RPMI8226 (cell line): ENCODE results near the gene FSD2.
A peak's percentile ranks its signal among the peaks of the same experiment; 100 is the strongest.
"Not testable (repeated sequence)": the region's sequence is repeated elsewhere in the genome, so short reads cannot be mapped to it uniquely, and the experiment has no call there.

Source experiments
- DNase-seq: peaks from one replicate; pipeline ENCODE4 v3.0.0-alpha.2; 2015

FSD2 gene

DNA sequence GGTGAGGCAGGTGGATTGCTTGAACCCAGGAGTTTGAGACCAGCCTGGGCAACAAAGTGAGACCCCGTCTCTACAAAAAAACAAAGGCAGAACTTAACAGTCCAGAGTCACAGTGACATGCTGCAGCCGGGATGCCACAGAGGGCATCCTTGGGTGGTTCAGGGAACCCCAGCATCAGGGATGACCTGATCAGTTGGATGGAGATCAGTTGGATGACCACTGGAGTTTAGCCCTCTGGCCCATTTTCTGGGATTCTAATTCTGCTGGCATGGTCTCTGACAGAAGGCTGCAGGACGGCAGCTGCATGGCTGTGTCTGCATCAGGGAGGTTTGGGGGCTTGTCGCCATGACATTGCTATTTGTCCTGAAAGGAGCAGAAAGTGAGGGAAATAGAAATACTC lies 23.4 kb upstream of the FSD2 start:
- no peak for DNase-seq

DNA sequence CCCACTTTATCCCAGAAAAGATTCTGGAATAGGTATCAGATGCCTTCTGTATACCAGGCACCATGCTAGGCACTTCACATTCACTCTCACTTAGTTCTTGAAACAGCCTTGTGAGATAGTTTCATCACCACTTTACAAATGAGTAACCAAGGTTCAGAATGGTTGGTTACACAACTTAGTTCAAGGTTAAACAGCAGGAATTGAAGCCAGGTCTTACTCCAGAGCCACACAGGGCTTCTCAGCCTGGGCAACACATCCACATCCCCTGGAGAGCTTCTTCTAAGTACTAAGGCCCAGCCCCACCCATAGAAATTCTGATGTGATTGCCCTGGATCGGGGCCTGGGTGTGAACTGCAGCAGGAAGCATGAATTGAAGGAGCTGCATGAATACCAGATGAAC lies 22.2 kb upstream of the FSD2 start:
- DNase-seq, result no peak

DNA sequence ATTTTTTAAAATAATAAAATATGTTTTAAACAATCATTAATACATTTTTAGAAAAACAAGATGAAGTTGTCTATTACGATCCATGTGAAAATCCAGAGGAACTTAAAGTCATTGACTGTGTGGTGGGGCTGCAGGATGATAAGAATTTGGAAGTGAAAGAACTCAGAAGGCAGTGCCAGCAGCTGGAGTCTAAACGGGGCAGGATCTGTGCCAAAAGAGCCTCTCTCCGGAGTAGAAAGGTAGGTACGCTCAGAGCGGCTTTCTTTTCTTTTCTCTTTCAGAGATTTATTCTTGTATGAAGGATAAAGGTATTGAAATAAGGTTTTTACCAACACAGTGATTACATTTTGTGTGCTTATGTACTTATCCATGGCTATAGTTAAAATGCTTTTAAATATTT lies 17.2 kb upstream of the FSD2 start:
- no peak for DNase-seq

GRCh38 chr15:82821851-82822250 lies 16.0 kb upstream of the FSD2 start:
- not testable (repeated sequence) for DNase-seq

DNA sequence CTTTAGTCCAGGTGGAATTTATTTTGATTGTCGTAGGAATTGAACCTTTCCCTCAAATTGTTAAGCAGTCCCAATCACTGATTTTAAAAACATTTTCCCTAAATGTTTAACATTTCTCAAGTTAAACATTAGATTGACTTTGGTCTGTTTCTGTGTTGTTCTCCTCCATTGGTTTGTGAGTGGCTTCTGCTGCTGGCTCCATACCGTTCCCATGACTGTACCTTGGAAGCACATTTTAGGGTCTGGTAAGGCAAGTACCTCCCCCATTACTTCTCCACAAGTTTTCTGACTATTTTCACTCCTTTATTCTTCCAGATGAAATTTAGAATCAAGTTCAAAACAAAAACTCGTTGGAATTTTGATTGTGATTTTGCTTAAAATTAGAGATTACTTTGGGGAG lies 15.5 kb upstream of the FSD2 start:
- not testable (repeated sequence) for DNase-seq

- DNase-seq, result no peak
Measured at GRCh38 chr15:82820128-82820527, 14.3 kb upstream of the FSD2 start.

- DNase-seq, result no peak
Measured at GRCh38 chr15:82812994-82813393, 7.1 kb upstream of the FSD2 start.

DNA sequence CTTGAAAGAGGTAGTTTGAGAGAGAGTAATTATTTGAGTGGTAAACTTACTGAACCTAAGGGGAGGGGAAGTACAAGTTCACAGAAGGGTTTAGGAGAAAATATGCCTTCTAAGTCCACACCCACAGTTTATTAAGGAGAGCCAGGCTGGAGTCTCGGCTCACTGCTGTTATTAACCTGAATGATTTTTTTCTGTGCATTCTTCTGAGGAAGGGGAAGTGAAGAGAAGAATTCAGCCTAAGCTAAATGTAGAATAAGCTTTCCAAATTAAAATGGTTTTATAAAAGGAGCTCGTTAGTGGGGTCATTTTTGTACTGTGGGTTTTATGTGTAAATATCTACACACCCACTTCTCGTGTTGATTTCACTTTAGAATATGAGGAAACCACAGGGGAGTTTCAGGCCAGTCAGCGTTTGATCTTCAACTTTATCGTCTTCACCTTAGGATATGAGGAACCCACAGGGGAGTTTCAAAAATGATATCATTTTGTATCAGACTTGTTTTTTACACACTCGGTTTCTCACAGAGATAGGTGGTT lies 5.1 kb upstream of the FSD2 start:
- peak; percentile 48 for DNase-seq

- DNase-seq, result peak; percentile 52
Measured at GRCh38 chr15:82810061-82810889, 4.4 kb upstream of the FSD2 start.

DNA sequence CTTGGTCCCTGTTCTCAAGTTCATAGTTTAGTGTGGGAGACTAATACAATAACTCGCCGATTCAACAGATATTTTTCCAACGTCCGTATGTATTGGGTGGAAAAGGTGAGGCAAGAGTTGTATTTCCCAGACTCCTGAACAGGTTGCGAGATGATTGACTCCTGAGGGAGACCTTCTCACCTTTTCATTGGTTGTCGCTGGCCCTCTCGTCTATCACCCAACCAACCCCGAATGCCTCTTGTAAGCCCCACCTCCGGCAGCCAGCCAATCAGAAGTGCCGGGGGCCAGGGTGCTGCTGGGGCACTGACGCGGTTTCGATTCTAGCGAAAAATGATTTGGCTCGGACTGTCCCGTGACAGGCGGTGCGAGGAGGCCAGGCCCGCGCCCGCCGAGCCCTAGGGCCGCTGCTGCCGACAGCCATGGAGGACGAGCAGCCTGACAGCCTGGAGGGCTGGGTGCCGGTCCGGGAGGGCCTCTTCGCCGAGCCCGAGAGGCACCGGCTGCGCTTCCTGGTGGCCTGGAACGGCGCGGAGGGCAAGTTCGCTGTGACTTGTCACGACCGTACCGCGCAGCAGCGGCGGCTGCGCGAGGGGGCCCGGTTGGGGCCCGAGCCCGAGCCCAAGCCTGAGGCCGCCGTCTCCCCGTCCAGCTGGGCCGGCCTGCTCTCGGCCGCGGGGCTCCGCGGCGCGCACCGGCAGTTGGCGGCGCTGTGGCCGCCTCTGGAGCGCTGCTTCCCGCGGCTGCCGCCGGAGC lies 3.6 kb upstream of the FSD2 start, which contains the start of gene WHAMM:
WHAMM (plus strand) TSS at position 321 of the 753 bp plus-strand sequence; CDS start at position 420, 99 bp downstream.
- DNase-seq, result peak; percentile 95

- DNase-seq, result peak; percentile 3
Measured at GRCh38 chr15:82808634-82809041, 2.8 kb upstream of the FSD2 start.

DNA sequence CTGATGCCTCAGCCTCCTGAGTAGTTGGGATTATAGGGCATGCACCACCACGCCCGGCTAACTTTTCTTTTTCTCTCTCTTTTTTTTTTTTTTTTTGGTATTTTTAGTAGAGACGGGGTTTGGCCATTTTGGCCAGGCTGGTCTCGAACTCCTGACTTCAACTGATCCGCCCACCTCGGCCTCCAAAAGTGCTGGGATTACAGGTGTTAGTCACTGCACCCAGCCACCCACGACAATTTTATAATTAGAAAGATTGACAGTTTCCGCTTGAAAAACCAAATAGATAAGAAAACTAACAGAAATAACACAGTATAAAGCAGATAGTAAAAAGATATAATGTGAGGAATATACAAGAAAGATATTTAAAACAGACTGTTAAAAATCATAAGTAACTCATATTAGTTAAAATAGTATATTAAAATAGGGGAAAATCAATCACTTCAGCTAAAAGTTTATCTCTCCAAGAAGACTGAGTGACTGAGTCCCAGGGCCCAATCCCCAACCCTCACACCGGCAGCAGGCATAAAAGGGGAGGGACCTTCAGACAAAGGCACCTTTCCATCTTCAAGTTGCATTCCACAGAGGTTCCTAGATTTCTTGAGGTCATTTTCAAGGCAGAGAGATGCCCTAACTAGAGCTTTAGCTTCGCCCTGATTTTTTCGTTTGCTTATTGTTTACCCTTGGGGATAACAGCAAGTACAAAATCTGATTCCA lies 2.2 kb upstream of the FSD2 start:
- no peak for DNase-seq

DNA sequence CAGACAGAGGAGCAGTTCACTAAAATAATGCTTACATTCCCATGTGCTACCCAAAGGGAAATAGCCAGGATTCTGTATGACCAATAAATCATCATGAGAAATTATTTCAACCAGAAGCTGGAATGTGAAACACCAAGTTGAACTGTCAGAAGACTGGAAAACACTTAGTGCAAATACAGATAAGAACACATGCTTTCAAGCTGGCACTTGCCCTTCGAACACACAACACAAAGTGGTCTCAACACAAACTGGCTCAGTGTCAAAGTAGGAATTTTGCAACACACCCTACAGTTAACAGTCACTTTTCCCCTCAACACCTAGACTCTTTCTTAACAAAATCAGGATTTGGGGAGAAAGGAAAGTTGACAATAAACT lies 1.3 kb downstream of the FSD2 start:
- DNase-seq, result no peak

GRCh38 chr15:82803793-82804574 lies 1.9 kb downstream of the FSD2 start:
- DNase-seq, result no peak

GRCh38 chr15:82802497-82802896 lies 3.4 kb downstream of the FSD2 start:
- peak; percentile 8 for DNase-seq

- no peak for DNase-seq
Measured at GRCh38 chr15:82799183-82799841, 6.6 kb downstream of the FSD2 start.

DNA sequence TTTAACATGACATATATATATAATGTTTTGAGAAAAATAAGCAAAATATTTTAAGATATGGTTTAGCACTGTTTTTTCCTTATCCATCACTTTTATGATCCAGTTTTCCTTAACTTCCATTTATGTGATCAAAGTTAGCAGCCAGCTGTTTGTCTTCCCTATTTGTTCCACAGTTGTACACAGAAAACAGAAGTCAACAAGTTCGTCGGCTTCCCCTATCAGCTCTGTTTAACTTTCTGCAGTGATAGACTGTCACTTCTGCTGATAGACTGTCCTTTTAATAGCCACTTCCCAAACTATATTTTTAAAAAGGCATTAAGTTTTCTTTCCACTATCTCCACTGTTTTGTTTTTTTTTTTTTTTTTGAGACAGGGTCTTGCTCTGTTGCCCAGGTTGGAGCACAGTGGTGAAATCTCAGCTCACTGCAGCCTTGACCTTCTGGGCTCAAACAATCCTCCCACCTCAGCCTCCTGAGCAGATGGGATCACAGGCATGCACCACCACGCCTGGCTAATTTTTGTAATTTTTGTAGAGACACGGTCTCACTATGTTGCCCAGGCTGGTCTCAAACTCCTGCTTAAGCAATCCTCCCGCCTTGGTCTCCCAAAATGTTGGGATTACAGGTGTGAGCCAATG lies 7.2 kb downstream of the FSD2 start:
- DNase-seq, result no peak

DNA sequence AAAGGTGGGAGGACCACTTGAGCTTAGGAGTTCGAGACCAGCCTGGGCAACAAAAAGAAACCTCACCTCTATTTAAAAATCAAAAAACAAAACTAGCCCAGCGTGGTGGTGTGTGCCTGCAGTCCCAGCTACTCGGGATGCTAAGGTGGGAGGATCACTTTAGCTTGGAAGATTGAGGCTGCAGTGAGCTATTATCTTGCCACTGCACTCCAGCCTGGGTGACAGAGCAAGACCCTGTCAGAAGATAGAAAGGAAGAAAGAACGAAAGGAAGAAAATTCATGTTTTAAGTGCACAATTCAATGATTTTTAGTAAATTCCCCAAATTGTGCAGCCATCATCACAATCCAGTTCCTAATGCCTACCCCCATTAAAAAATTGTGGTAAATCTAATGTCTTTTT lies 7.8 kb downstream of the FSD2 start:
- no peak for DNase-seq

DNA sequence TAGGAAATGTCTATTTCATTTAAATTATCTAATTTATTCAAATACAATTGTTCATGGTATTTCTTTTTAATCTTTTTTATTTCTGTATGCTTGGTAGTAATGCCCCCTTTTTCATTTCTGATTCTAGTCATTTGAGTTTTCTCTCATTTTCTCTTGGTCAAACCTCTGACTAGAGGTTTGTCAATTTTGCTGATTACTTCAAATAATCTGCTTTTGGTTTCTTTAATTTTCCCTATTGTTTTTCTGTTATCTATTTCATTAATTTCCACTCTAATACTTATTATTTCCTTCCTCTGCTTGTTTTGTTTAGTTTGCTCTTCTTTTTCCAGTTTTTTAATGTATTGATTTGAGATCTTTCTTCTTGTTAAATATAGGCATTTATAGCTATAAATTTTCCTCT lies 12.1 kb downstream of the FSD2 start:
- DNase-seq, result no peak

DNA sequence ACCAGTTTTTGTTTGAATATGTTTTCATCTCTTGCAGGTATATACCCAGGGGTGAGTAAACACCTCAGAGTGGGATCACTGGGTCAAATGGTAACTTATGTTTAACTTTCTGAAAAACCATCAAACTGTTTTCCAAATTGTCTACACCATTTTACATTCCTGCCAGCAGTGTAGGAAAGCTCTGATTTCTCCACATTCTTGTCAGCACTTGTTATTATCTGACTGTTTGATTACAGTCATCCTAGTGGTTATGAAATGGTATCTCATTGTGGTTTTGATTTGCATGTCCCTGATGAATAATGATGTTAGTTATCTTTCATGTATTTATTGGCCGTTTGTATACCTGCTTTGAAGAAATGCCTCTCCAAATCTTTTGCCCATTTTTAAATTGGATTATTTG lies 13.8 kb downstream of the FSD2 start:
- no peak for DNase-seq

DNA sequence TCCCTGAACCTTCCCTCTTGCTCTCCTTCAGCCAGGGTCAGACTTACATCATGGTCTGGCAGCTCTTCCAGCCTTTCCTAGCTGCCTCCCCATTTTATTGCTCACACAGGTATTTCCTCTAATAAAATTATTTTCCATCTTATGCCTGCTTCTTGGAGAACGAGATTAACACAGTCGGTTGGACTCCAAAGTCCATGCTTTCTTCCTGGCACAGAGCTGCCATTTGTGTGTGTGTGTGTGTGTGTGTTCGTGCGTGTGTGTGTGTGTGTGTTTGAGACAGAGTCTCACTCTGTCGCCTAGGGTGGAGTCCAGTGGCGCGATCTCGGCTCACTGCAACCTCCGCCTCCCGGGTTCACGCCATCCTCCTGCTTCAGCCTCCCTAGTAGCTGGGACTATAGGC lies 15.5 kb downstream of the FSD2 start:
- DNase-seq, result no peak
